Measurements from ENCODE around the gene TENM3.

TENM3 gene

GRCh38 chr4:182532441-182532840 is 289.2 kb downstream of the TENM3 start:
- DNase-seq: no peak

DNA sequence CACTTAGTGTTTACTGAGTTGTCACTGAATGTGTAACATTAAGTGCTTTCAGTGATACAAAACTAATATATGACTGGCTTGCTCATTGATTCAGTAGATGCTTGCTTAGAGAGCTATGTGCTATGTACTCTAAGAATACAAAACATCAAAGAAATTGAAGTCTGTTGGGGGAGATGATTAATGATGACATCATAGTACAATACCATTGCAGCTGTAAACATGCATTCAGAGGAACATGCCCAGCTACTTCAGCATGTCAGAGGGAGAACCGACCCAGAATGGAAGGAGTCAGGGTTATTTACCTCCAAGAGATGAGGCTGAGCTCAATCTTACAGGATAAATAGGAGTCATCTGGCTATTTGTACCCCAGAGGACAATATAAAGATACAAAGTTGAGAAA is 290.8 kb downstream of the TENM3 start:
- DNase-seq: no peak

DNA sequence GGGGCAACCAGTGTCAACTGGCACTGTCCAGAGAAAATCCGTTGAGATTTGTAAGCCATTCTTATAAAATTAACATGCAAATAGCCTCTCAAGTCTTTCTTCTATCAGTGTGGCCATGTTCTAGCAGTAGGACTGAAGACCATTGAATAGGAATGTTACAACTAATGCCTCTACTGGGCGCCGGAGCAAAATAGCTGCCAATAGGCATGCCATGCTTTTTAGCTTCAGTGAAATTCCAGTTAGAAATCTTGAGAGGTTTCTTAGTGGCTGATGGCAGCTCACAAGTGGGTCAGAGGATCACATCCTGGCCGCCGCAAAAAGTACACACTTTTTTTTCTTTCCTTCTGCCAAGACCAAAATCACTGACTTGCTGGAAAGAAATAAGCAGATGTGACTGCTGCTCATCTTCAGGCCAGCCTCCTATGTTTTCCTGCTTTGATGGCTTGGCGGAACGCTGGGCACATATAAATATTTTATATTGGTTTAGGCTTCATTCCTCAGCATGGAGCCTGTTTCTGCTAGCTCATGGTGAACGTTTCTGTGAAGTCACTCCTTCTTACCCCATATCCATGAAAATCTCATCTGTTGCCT is 293.1 kb downstream of the TENM3 start:
- no peak for DNase-seq

- no peak for DNase-seq
These were observed 294.0 kb downstream of the TENM3 start for GRCh38 chr4:182537031-182537795.

DNA sequence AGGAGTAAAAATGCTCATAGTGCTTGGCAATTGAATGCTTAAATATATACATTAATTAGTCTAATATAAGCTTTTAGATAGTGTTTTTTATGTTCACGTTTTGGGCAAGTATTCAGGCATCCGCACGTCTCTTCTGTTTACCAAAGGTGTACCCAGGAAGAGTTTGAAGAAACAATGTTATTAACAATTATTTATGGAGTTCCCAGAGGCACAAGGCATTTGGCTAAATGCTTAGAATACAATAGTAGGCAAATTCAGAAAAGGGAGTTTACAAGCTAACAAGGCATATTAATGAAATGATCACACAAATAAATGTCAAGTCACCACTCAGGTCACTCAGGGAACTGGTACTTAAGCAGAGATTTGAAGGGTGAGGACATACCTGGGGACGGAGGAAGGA is 294.8 kb downstream of the TENM3 start:
- no peak for DNase-seq

- DNase-seq: no peak
These were observed 297.3 kb downstream of the TENM3 start for GRCh38 chr4:182540496-182540895.

GRCh38 chr4:182547435-182547834 is 304.2 kb downstream of the TENM3 start:
- no peak for DNase-seq

DNA sequence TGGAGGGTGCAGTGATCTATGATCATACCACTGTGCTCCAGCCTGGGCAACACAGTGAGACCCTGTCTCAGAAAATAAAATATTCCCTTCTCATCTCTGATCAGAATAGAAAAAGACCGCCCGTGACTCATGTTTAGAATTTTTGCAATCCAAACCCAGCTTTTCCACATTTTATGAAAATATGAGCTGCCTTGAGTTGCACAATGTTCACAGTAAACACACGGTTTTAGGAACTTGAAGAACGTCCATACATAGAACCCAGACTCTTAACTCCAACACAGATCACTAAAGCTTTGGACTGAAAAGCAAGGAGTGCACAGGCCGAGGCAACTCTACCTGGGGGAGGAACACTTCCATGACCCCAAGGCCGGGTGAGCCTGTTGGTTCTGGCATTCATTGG is 305.0 kb downstream of the TENM3 start:
- DNase-seq: no peak

GRCh38 chr4:182549356-182549755 is 306.2 kb downstream of the TENM3 start:
- DNase-seq: no peak

- no peak for DNase-seq
These were observed 309.7 kb downstream of the TENM3 start for GRCh38 chr4:182552948-182553347.

DNA sequence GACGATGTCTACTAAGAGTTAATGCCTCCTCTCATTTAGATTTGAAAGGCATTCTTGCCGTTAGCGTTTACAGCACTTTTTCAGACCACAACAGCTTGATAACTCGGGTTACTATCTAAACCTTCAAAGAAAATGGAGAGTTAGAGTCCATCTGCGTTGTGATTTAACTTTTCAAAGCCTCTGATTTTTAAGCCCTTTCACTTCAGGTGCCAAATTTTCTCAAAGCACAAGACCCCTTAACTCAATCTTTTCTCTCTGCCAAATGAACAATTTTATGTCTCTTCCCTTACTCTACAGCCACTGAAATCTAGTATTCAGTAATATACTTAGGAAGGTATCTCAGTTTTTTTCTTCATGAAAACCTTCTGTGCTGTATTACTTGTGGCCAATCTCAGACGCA is 310.5 kb downstream of the TENM3 start:
- DNase-seq: no peak

- no peak for DNase-seq
These were observed 311.5 kb downstream of the TENM3 start for GRCh38 chr4:182554736-182555135.

DNA sequence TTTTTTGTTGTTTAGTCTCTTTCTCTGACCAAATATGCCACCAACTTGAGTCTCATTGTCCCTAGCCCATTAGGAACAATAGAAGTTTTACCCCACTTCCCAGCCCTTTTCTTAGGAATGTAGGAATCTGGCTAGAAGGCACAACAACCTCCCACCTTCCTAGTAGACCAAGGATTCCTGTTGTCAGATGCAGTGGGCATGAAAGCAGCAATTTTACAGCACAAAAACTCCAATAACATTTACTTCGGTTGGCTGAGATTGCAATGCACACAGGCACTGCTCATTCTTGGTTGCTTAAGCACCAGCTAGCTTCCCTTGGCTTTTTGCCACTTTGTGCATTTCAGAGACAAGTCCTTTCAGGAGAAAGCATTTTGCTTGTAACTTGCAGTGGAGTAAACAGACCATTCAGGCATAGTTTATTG is 312.8 kb downstream of the TENM3 start:
- no peak for DNase-seq

GRCh38 chr4:182556580-182556979 is 313.4 kb downstream of the TENM3 start:
- no peak for DNase-seq

- no peak for DNase-seq
These were observed 317.2 kb downstream of the TENM3 start for GRCh38 chr4:182560358-182560757.

DNA sequence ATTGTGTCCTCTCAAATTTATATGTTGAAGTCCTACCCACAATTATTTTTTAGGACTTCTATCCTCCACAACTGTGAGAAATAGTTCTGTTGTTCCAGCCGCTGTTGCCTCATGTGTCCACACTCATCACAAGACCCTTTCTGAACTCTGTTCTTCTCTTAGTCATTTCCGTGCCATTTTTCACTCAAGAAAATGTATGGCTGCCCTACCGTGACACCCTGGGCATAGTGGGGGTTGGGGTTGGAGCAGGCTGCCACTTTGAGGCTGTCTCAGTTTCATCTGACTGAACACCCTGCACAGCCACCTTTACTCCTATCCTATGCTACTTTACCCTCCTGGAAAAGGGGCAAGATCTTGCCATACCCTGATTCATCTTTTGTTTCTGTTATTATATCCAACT is 319.1 kb downstream of the TENM3 start:
- DNase-seq: no peak

GRCh38 chr4:182564724-182565369 is 321.6 kb downstream of the TENM3 start:
- DNase-seq: no peak

GRCh38 chr4:182567119-182567518 is 323.9 kb downstream of the TENM3 start:
- no peak for DNase-seq

- DNase-seq: no peak
These were observed 326.4 kb downstream of the TENM3 start for GRCh38 chr4:182569561-182569960.

- DNase-seq: no peak
These were observed 331.5 kb downstream of the TENM3 start for GRCh38 chr4:182574706-182575105.

DNA sequence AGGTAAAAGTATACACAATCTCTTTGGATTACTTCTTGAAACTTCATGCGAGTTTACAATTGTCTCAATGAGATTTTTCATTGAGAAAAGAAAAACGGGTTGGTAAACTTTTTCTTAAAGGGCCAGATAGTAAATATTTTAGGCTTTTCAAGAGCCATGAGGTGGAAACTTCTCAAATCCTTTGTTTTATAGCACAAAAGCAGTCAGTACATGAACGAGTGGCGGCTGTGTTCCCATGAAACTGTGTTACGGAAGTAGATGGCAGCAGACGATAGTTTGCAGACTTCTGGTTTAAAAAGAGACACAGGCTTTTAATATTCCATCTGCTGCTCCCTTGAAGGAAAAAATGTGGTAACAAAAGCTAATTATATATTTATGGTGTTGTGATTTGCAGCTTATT is 332.0 kb downstream of the TENM3 start:
- no peak for DNase-seq

DNA sequence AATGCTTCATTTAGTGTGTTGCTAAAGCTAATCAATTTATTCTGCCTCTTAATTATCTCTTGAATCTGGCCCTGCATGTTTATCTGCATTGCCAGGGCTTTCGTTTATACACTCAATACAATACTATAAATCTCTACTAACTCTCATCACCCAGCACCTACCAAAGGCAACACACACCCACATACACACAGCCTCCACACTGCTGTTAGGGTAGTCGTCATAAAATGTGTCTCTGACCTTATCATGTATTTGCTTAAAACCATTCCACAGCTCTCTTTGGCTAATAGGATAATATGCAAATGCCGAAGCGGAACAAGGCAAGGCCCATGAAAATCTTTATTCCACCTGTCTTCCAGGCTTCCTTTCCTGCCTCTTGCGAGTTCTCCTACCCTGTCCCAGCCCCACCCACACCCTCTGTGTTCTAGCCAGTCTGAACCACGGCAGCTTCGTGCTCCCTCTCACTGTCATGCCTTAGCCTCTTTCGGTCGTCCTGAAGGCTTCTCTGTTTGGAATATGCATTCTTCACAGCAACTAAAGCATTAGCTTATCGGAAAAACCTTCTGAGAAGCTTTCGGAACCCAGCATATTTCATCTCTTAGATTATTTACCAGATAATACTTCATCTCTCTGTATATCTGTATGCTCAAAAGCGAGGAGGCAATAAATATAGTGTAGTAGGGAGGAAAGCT is 333.5 kb downstream of the TENM3 start:
- DNase-seq: no peak

DNA sequence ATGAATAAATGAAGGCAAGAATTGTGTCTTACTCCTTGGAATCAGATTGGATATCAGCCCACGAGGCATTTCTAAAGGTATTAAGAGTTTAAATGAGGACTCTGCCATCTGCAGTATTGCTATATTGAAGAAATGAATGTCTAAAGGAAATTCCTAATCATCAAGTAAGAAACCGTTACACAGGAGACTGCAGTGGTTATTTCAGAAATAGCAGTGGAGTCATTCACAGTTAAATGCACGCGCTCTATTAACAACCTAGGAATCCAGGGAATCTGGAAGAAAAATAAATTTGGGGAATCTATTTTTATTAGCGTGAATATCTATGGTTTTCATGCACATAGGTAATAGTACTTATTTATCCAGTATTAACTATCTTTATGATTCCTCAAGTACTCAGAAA is 334.2 kb downstream of the TENM3 start:
- no peak for DNase-seq

GRCh38 chr4:182578402-182578801 is 335.2 kb downstream of the TENM3 start:
- DNase-seq: no peak

All from NCI-H2081 treated with DMSO at 0.1 percent for 48 hours (cell line).